ENCODE measurements around the gene KRT2. TPM values are rescaled to one million over a fixed set of nuclear protein-coding genes. Genes with fewer than 3 reads are reported as not detected.

The KRT2 gene
- total RNA-seq, 1 donor from 2014 or later = not detected

DNA sequence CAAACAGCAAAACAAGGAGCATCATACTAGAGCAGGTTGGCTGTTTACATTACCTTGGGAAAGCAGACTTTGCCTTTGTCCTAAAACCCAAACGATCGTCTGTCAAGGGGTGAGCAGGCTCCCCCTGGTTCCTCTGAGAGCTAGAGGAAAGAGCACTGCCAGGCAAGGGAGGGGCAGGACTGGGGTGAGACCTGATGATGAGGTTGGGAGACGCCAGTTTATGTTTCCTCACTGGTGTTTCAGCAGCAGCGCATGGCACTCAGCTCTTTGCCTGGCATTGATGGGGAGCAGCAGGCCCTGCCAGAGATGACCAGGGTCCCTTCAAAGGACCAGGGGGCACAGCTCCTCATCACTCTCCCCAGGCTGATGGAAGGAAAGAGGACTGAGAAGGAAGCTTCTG lies 7.9 kb upstream of the KRT2 start:
- no peak for DNase-seq (ENCODE audit: low spot score in 2 of 2, unreplicated experiment in 2 of 2)
- TF ChIP-seq, protein P1, sequence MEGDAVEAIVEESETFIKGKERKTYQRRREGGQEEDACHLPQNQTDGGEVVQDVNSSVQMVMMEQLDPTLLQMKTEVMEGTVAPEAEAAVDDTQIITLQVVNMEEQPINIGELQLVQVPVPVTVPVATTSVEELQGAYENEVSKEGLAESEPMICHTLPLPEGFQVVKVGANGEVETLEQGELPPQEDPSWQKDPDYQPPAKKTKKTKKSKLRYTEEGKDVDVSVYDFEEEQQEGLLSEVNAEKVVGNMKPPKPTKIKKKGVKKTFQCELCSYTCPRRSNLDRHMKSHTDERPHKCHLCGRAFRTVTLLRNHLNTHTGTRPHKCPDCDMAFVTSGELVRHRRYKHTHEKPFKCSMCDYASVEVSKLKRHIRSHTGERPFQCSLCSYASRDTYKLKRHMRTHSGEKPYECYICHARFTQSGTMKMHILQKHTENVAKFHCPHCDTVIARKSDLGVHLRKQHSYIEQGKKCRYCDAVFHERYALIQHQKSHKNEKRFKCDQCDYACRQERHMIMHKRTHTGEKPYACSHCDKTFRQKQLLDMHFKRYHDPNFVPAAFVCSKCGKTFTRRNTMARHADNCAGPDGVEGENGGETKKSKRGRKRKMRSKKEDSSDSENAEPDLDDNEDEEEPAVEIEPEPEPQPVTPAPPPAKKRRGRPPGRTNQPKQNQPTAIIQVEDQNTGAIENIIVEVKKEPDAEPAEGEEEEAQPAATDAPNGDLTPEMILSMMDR (IDR thresholded peaks at IDR 0.05; ENCODE audit: unreplicated experiment) = no peak
- Mint-ChIP-seq H3K9me3 (no peaks in the 10 kb centered on the region), H3K27ac (no peak overlapping the region), H3K36me3 (no peaks in the 10 kb centered on the region), H3K4me3 (no peak overlapping the region), H3K27me3 (ENCODE audit: low read depth) (peaks cover 75% of the 10 kb centered on the region), H3K4me1 (peaks cover 4% of the 10 kb centered on the region)

DNA sequence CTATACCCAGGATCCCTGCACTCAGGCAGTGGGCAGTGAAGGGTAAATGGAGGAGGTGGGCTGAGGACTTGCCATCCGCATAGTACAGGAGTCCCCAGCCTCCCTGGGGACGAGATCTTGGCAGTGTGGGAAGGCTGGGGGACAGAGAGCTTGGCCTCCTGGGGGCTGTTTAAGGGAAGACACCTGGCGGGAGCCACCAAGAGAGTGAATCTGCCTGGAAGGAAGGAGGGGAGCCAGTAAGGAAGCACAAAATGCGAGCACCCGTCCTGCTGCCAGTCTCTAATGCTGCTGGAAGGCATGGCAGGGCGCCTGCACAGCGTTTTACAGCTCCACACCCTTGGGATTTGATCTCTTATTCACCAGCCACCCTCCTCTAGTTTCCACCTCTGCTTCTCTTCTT lies 7.4 kb upstream of the KRT2 start:
- no peaks in the 10 kb centered on the region for H3K9me3 Mint-ChIP-seq
- no peak overlapping the region for H3K4me3 Mint-ChIP-seq
- no peak overlapping the region for H3K27ac Mint-ChIP-seq
- peaks cover 4% of the 10 kb centered on the region for H3K4me1 Mint-ChIP-seq
- peaks cover 76% of the 10 kb centered on the region for H3K27me3 Mint-ChIP-seq (ENCODE audit: low read depth)
- H3K36me3 Mint-ChIP-seq = no peaks in the 10 kb centered on the region
- DNase-seq (ENCODE audit: low spot score in 2 of 2, unreplicated experiment in 2 of 2) = no peak
- TF ChIP-seq, protein P1 (IDR thresholded peaks at IDR 0.05; ENCODE audit: unreplicated experiment) = no peak

DNA sequence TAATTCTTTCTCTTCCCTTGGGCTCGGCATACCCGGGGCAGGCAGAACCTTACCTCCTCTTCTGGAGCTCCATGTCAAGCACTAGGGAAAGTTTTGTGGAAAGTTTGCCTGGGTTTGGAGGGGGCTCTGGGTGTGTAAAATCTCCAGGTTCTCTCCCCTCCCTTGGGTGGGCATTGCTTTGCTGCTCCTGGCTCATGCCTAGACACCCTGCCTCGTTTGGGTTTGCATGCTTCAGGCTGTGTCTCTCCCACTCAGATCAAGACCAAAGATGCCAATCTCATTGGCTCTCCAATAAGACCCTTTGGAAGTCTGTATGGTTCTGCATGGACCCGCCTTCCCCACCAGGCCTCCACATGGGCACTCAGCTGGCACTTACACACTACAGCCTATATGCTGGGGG lies 6.2 kb upstream of the KRT2 start:
- Mint-ChIP-seq H3K4me1 (peaks cover 4% of the 10 kb centered on the region), H3K27ac (no peak overlapping the region), H3K9me3 (no peaks in the 10 kb centered on the region), H3K36me3 (no peaks in the 10 kb centered on the region), H3K4me3 (no peak overlapping the region), H3K27me3 (ENCODE audit: low read depth) (peaks cover 76% of the 10 kb centered on the region)
- no peak for DNase-seq (ENCODE audit: low spot score in 2 of 2, unreplicated experiment in 2 of 2)
- TF ChIP-seq, protein P1 (IDR thresholded peaks at IDR 0.05; ENCODE audit: unreplicated experiment) = no peak

DNA sequence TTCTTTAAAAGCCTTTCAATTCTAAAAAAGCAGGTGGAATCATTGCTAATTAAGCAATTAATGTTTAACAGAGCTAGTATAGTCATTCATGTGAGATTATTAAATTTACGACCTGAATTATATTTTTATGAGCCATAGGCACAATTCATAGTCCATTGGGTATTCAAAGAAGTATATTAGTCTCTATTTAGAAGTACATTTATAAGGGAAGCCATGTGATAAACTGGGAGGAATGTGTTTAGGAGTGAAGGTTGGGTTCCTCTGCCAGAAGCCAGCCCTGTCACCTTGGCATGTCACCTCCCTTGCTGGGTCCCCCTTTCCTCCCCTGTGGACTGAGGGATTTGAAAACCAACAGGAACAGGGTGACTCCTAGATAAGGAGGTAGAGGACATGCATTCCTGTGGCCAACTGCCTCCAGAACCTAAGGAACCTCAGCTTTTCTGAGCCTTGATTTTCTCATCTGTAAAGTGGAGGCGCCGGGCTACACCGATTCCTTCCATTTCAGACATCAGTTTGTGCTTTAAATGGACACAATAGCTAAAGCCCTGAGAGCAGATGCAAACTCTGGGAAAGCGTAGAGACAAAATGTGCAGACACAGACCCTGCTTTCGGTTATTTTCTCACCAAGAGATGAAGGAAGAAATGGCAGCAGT lies 5.4 kb upstream of the KRT2 start:
- TF ChIP-seq, protein P1 (IDR thresholded peaks at IDR 0.05; ENCODE audit: unreplicated experiment) = no peak
- peaks cover 3% of the 10 kb centered on the region for H3K9me3 Mint-ChIP-seq
- no peak overlapping the region for H3K27ac Mint-ChIP-seq
- H3K27me3 Mint-ChIP-seq (ENCODE audit: low read depth) = peaks cover 76% of the 10 kb centered on the region
- H3K4me1 Mint-ChIP-seq = peaks cover 4% of the 10 kb centered on the region
- no peak for DNase-seq (ENCODE audit: low spot score in 2 of 2, unreplicated experiment in 2 of 2)
- H3K4me3 Mint-ChIP-seq = no peak overlapping the region
- H3K36me3 Mint-ChIP-seq = no peaks in the 10 kb centered on the region

DNA sequence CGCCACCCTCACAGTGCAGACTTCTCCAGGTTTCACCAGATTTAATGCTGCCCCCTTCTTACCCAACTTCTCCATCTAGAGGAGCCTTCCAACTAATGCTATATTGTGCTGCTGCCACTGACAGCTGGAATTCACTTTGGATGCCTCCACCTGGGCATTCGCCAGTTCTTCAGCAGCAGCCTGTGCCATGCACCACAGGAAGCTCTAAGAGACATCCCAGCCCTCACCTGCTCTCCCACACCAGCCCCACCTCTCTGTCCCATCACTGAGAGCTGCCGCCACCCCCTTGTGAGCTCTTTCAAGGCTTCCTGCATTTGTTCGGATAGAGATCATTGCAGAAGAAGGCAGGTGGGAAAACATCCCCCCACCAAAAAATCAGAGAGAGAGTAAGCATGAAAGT lies 4.6 kb upstream of the KRT2 start:
- Mint-ChIP-seq H3K4me3 (no peak overlapping the region), H3K36me3 (no peaks in the 10 kb centered on the region), H3K27me3 (ENCODE audit: low read depth) (peaks cover 78% of the 10 kb centered on the region), H3K27ac (no peak overlapping the region), H3K9me3 (peaks cover 6% of the 10 kb centered on the region), H3K4me1 (peaks cover 4% of the 10 kb centered on the region)
- TF ChIP-seq, protein P1 (IDR thresholded peaks at IDR 0.05; ENCODE audit: unreplicated experiment) = no peak
- no peak for DNase-seq (ENCODE audit: low spot score in 2 of 2, unreplicated experiment in 2 of 2)

DNA sequence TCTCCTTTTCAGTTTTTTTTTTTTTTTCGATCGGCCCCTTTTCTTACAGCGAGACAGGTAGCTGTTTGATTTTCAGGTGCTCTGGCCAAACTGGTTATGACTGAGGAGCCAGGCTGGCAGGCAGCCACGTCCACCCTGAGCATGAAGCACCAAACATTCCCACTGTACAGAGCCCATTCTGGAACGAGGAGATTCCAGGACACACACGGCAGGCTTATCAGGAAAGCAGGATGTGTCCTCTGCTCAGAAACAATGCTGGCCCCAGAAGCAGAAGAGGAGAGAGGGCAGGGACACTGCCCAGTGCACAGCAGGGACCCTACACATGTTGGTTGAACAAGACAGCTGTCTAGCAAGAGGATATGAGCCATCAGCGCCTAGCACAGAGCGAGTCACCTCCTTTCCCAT lies 3.7 kb upstream of the KRT2 start:
- TF ChIP-seq, protein P1 (IDR thresholded peaks at IDR 0.05; ENCODE audit: unreplicated experiment) = no peak
- Mint-ChIP-seq H3K27me3 (ENCODE audit: low read depth) (peaks cover 83% of the 10 kb centered on the region), H3K4me1 (peaks cover 4% of the 10 kb centered on the region), H3K4me3 (no peak overlapping the region), H3K9me3 (peaks cover 6% of the 10 kb centered on the region), H3K27ac (no peak overlapping the region), H3K36me3 (no peaks in the 10 kb centered on the region)
- no peak for DNase-seq (ENCODE audit: low spot score in 2 of 2, unreplicated experiment in 2 of 2)
